ENCODE data around the gene NDST3. TPM values are rescaled to one million over a fixed set of nuclear protein-coding genes. Genes with fewer than 3 reads are reported as not detected.

The NDST3 gene
- total RNA-seq, 1 experiment from 2014 or later = not detected

GRCh38 chr4:118177126-118177525 is 142.8 kb downstream of the NDST3 start:
- Histone ChIP-seq H3K36me3 (ENCODE audit: control insufficient read depth, insufficient read depth, low read length) (no peaks in the 10 kb centered on the region), H3K27me3 (ENCODE audit: control insufficient read depth, insufficient read depth, low read length) (no peaks in the 10 kb centered on the region), H3K4me3 (ENCODE audit: low read depth in 2 of 2, low read length in 2 of 2) (no peak overlapping the region), H3K27ac (ENCODE audit: low read length) (no peak overlapping the region), H3K9me3 (ENCODE audit: control insufficient read depth, insufficient read depth, low read depth, low read length) (no peaks in the 10 kb centered on the region), H3K4me1 (ENCODE audit: control insufficient read depth, insufficient read depth, low read length) (no peaks in the 10 kb centered on the region)
- ChIA-PET CTCF (no interaction called here), POLR2A (no interaction called here)
- DNase-seq (ENCODE audit: low read depth, low spot score) (no peak), ATAC-seq (no peak)
- intact Hi-C loops (cut with micrococcal nuclease; ENCODE audit: unreplicated experiment) = no loop called here
- no TSS peak for BruUV-seq (replicated peaks)
- TF ChIP-seq CTCF (IDR thresholded peaks at IDR 0.05) = no peak
- no peak for TF ChIP-seq TCF7L2 (IDR thresholded peaks at IDR 0.05; ENCODE audit: low read depth, low read length)
- no peak for TF ChIP-seq REST (IDR thresholded peaks at IDR 0.05; ENCODE audit: insufficient read depth in 1 of 2, low read depth in 2 of 2, low read length in 1 of 2)
- no peak for TF ChIP-seq POLR2AphosphoS5 (IDR thresholded peaks at IDR 0.05; ENCODE audit: low read depth, low read length)
- no peak for TF ChIP-seq SIN3A (IDR thresholded peaks at IDR 0.05; ENCODE audit: borderline replicate concordance, insufficient read depth, low read depth, low read length)
- in situ Hi-C loops (cut with HindIII; ENCODE audit: low pct_unique_long_range_greater_than_20kb, low sequenced_read_pairs) = no loop called here

GRCh38 chr4:118180776-118181175 is 146.5 kb downstream of the NDST3 start:
- in situ Hi-C loops (cut with HindIII; ENCODE audit: low pct_unique_long_range_greater_than_20kb, low sequenced_read_pairs) (no loop called here), intact Hi-C loops (cut with micrococcal nuclease; ENCODE audit: unreplicated experiment) (no loop called here)
- H3K27me3 ChIP-seq (ENCODE audit: control insufficient read depth, insufficient read depth, low read length) = no peaks in the 10 kb centered on the region
- TF ChIP-seq SIN3A (IDR thresholded peaks at IDR 0.05; ENCODE audit: borderline replicate concordance, insufficient read depth, low read depth, low read length) = no peak
- TF ChIP-seq REST (IDR thresholded peaks at IDR 0.05; ENCODE audit: insufficient read depth in 1 of 2, low read depth in 2 of 2, low read length in 1 of 2) = no peak
- ChIA-PET CTCF (no interaction called here), POLR2A (no interaction called here)
- no TSS peak for BruUV-seq (replicated peaks)
- H3K9me3 ChIP-seq (ENCODE audit: control insufficient read depth, insufficient read depth, low read depth, low read length) = no peaks in the 10 kb centered on the region
- H3K36me3 ChIP-seq (ENCODE audit: control insufficient read depth, insufficient read depth, low read length) = no peaks in the 10 kb centered on the region
- DNase-seq (ENCODE audit: low read depth, low spot score) (no peak), ATAC-seq (no peak)
- H3K4me1 ChIP-seq (ENCODE audit: control insufficient read depth, insufficient read depth, low read length) = no peaks in the 10 kb centered on the region
- H3K27ac ChIP-seq (ENCODE audit: low read length) = no peak overlapping the region
- H3K4me3 ChIP-seq (ENCODE audit: low read depth in 2 of 2, low read length in 2 of 2) = no peak overlapping the region

Measured in Panc1 (cell line).